Nephron (organoid): ENCODE results near the gene PON3.
"Not testable (repeated sequence)": the region's sequence is repeated elsewhere in the genome, so short reads cannot be mapped to it uniquely, and the experiment has no call there.

Experiments used
- H3K27ac Mint-ChIP-seq, 3 experiments: 2 replicates each; pipeline ENCODE4 v1.8.0; 2020; ENCODE audit warnings: mixed read lengths in 3 of 3, mild to moderate bottlenecking in 2 of 3, moderate library complexity in 1 of 3
- H3K27me3 Mint-ChIP-seq: 2 replicates; pipeline ENCODE4 v1.8.0; 2021; ENCODE audit warnings: low read depth, mild to moderate bottlenecking, moderate library complexity, mixed read lengths
- H3K36me3 Mint-ChIP-seq: 2 replicates; pipeline ENCODE4 v1.8.0; 2020; ENCODE audit warnings: low read depth, mixed read lengths
- H3K4me1 Mint-ChIP-seq: 2 replicates; pipeline ENCODE4 v1.8.0; 2020; ENCODE audit warnings: mixed read lengths
- H3K4me3 Mint-ChIP-seq, 3 experiments: 2 replicates each; pipeline ENCODE4 v1.8.0; 2020; ENCODE audit warnings: mild to moderate bottlenecking in 3 of 3, mixed read lengths in 3 of 3, moderate library complexity in 2 of 3
- H3K9me3 Mint-ChIP-seq: 2 replicates; pipeline ENCODE4 v1.8.0; 2020; ENCODE audit warnings: mixed read lengths
- CTCF ChIP-seq, 3 experiments: fragments of 200-600 bp; sonication (generic); IDR thresholded peaks; one replicate each; pipeline ENCODE4 v1.5.0; 2021; ENCODE audit warnings: antibody characterized with exemption in 3 of 3; ENCODE audit not compliant: unreplicated experiment in 3 of 3

Gene PON3

GRCh38 chr7:95397381-95397780 is 1.2 kb upstream of the PON3 start:
- H3K27ac Mint-ChIP-seq = no peak overlapping the region
- H3K27me3 Mint-ChIP-seq = no peaks in the 10 kb centered on the region
- H3K36me3 Mint-ChIP-seq = peaks cover 4% of the 10 kb centered on the region
- no peaks in the 10 kb centered on the region for H3K9me3 Mint-ChIP-seq
- no peak for TF ChIP-seq CTCF (IDR thresholded peaks at IDR 0.05; ENCODE audit: unreplicated experiment in 3 of 3)
- H3K4me1 Mint-ChIP-seq = peaks cover 9% of the 10 kb centered on the region
- no peak overlapping the region for H3K4me3 Mint-ChIP-seq

- Mint-ChIP-seq H3K9me3 (no peaks in the 10 kb centered on the region), H3K27me3 (no peaks in the 10 kb centered on the region), H3K4me1 (peaks cover 9% of the 10 kb centered on the region), H3K36me3 (no peaks in the 10 kb centered on the region), H3K27ac (no peak overlapping the region), H3K4me3 (no peak overlapping the region)
- no peak for TF ChIP-seq CTCF (IDR thresholded peaks at IDR 0.05; ENCODE audit: unreplicated experiment in 3 of 3)
These were observed 430 bp downstream of the PON3 start for GRCh38 chr7:95395755-95396135.

GRCh38 chr7:95394370-95394769 is 1.8 kb downstream of the PON3 start:
- Mint-ChIP-seq H3K4me1 (peaks cover 9% of the 10 kb centered on the region), H3K27ac (no peak overlapping the region), H3K27me3 (no peaks in the 10 kb centered on the region), H3K36me3 (no peaks in the 10 kb centered on the region), H3K9me3 (no peaks in the 10 kb centered on the region), H3K4me3 (no peak overlapping the region)
- TF ChIP-seq CTCF (IDR thresholded peaks at IDR 0.05; ENCODE audit: unreplicated experiment in 3 of 3) = no peak

- no peak for TF ChIP-seq CTCF (IDR thresholded peaks at IDR 0.05; ENCODE audit: unreplicated experiment in 3 of 3)
- H3K4me3 Mint-ChIP-seq = no peak overlapping the region
These were observed 4.4 kb downstream of the PON3 start for GRCh38 chr7:95391761-95392160.

GRCh38 chr7:95389516-95389915 is 6.7 kb downstream of the PON3 start:
- Mint-ChIP-seq H3K27ac (no peak overlapping the region), H3K9me3 (peaks cover 16% of the 10 kb centered on the region), H3K27me3 (no peaks in the 10 kb centered on the region), H3K4me3 (no peak overlapping the region), H3K36me3 (peaks cover 8% of the 10 kb centered on the region), H3K4me1 (no peaks in the 10 kb centered on the region)
- TF ChIP-seq CTCF (IDR thresholded peaks at IDR 0.05; ENCODE audit: unreplicated experiment in 3 of 3) = no peak

More at GRCh38 chr7:95391761-95392160, 4.4 kb downstream of the PON3 start:
- Mint-ChIP-seq H3K27ac (no peak overlapping the region), H3K27me3 (no peaks in the 10 kb centered on the region), H3K4me1 (no peaks in the 10 kb centered on the region), H3K36me3 (peaks cover 6% of the 10 kb centered on the region), H3K9me3 (peaks cover 6% of the 10 kb centered on the region)

GRCh38 chr7:95379457-95379856 is 16.7 kb downstream of the PON3 start:
- not testable (repeated sequence) for H3K27me3 Mint-ChIP-seq, H3K36me3 Mint-ChIP-seq, H3K27ac Mint-ChIP-seq, H3K4me3 Mint-ChIP-seq, H3K4me1 Mint-ChIP-seq
- H3K9me3 Mint-ChIP-seq = peaks cover 46% of the 10 kb centered on the region
